Effector CD8-positive, alpha-beta T cell (primary cell): ENCODE measurements around the gene AQP10.
"Not testable (repeated sequence)": the region's sequence is repeated elsewhere in the genome, so short reads cannot be mapped to it uniquely, and the experiment has no call there.

Experiments
- DNase-seq: peaks from one replicate; lab custom pipeline; 2025; lab: John Stamatoyannopoulos, UW

The AQP10 gene

GRCh38 chr1:154324241-154324640, 3.3 kb downstream of the AQP10 start:
- no peak for DNase-seq

GRCh38 chr1:154324669-154325582, 4.0 kb downstream of the AQP10 start, which contains the start of gene ATP8B2:
Gene ATP8B2 (plus strand): TSS chr1:154325525. CDS start chr1:154328142, 2,617 bp downstream.
- DNase-seq: peak; percentile 78

GRCh38 chr1:154325583-154326545, 5.0 kb downstream of the AQP10 start:
- DNase-seq: peak; percentile 32

GRCh38 chr1:154326546-154327465, 5.9 kb downstream of the AQP10 start:
- no peak for DNase-seq

- DNase-seq: peak; percentile 26
Measured at GRCh38 chr1:154327466-154328317, 6.8 kb downstream of the AQP10 start.

- peak; percentile 80 for DNase-seq
Measured at GRCh38 chr1:154328318-154329151, 7.6 kb downstream of the AQP10 start.

GRCh38 chr1:154329152-154329521, 8.2 kb downstream of the AQP10 start:
- no peak for DNase-seq

- DNase-seq: peak; percentile 25
Measured at GRCh38 chr1:154329551-154330131, 8.7 kb downstream of the AQP10 start.

GRCh38 chr1:154330669-154331068, 9.8 kb downstream of the AQP10 start:
- no peak for DNase-seq

- no peak for DNase-seq
Measured at GRCh38 chr1:154334079-154335024, 13.5 kb downstream of the AQP10 start.

GRCh38 chr1:154335025-154335714, 14.3 kb downstream of the AQP10 start:
- peak; percentile 87 for DNase-seq

- DNase-seq: no peak
Measured at GRCh38 chr1:154337253-154337894, 16.5 kb downstream of the AQP10 start.

- no peak for DNase-seq
Measured at GRCh38 chr1:154338875-154339274, 18.0 kb downstream of the AQP10 start.

GRCh38 chr1:154341366-154341765, 20.5 kb downstream of the AQP10 start:
- DNase-seq: not testable (repeated sequence)

- DNase-seq: no peak
Measured at GRCh38 chr1:154342132-154342531, 21.2 kb downstream of the AQP10 start.

GRCh38 chr1:154342836-154343472, 22.1 kb downstream of the AQP10 start:
- peak; percentile 45 for DNase-seq
